Activated B cell treated with CpG ODN at 0.5 μM for 24 hours (primary cell): Measurements from ENCODE around the gene FXR2. TPM values are rescaled to one million over a fixed set of nuclear protein-coding genes. Genes with fewer than 3 reads are reported as not detected.
A peak's percentile ranks its signal among the peaks of the same experiment; 100 is the strongest.

Experiments used
- ATAC-seq: fragments of 200-7000 bp; cut with Tn5 transposase; one replicate; pipeline ENCODE4 v1.10.0; 2021; ENCODE audit warnings: low read depth, mild to moderate bottlenecking, moderate library complexity
- CTCF ChIA-PET: fragments of 350-600 bp; sonication (Branson Sonifier 250); formaldehyde crosslinking; loops from one replicate; lab custom pipeline; 2021; ENCODE audit warnings: antibody characterized with exemption; lab: Charles Lee
- POLR2A ChIA-PET: fragments of 350-600 bp; sonication (Branson Sonifier 250); formaldehyde crosslinking; loops from one replicate; lab custom pipeline; 2021; ENCODE audit warnings: antibody characterized with exemption; lab: Charles Lee
- DNase-seq: peaks from one replicate; pipeline ENCODE4 v3.0.0; 2022
- H3K27ac Mint-ChIP-seq: one replicate; pipeline ENCODE4 v1.8.0; 2020; ENCODE audit warnings: mixed read lengths
- H3K27me3 Mint-ChIP-seq: one replicate; pipeline ENCODE4 v1.8.0; 2021; ENCODE audit warnings: mixed read lengths
- H3K36me3 Mint-ChIP-seq: one replicate; pipeline ENCODE4 v1.8.0; 2021; ENCODE audit warnings: low read depth, mixed read lengths
- H3K4me1 Mint-ChIP-seq: one replicate; pipeline ENCODE4 v1.8.0; 2021; ENCODE audit warnings: mixed read lengths
- H3K4me3 Mint-ChIP-seq: one replicate; pipeline ENCODE4 v1.8.0; 2020; ENCODE audit warnings: mild to moderate bottlenecking, mixed read lengths
- H3K9me3 Mint-ChIP-seq: one replicate; pipeline ENCODE4 v1.8.0; 2020; ENCODE audit warnings: mixed read lengths
- CTCF ChIP-seq: fragments of 200-600 bp; IDR thresholded peaks from one replicate; pipeline ENCODE4 v1.8.0; 2022; ENCODE audit warnings: antibody characterized with exemption, mild to moderate bottlenecking
- intact Hi-C: fragments of 100-400 bp; cut with micrococcal nuclease; formaldehyde crosslinking; loops from one replicate; pipeline ENCODE4 v1.15.1; 2024
- total RNA-seq: library from RNA; stranded (reverse); gene quantifications from 2 replicates; pipeline ENCODE4 v1.2.3, GENCODE V29; 2022

FXR2 gene
- total RNA-seq, 1 donor from 2014 or later, result 32.4 TPM

DNA sequence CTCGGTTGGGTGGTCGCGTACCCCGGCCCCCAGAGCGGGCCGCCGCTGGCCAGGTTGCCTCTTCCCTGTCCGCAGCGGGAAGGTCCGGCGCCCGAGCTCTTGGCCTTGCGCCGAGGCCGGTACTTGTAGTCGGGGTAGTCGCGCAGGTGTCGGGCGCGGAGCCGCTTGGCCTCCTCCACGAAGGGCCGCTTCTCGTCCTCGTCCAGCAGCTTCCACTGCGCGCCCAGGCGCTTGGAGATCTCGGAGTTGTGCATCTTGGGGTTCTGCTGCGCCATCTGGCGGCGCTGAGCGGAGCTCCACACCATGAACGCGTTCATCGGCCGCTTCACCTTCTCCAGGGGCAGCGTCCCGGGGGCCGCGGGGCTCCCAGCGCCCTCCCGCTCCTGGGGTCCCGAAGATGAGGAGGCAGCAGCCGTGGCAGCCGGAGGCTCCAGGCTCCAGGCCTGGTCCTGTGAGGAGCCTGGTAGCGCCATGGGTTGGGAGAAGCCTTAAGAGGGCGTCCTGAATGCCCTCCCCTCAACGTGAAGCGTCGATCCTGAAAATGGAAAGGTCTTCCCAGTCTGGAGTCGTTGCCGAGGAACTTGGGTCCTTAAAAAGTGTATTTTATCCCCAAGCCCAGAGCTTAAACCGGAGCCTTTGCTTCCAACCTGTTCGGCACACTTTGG is 25.4 kb downstream of the FXR2 start:
- peak; percentile 89 for ATAC-seq
- POLR2A ChIA-PET, result interaction anchor here (0.6 to 2.4 kb wide), 16 partner anchors 10 to 544 kb away, joined by 3 to 17 read pairs (median 4); partner anchors contain the start of genes CD68, FXR2, POLR2A and SAT2
- CTCF ChIA-PET, result interaction anchor here (0.6 to 3.3 kb wide), 30 partner anchors 9 to 543 kb away, joined by 3 to 38 read pairs (median 4); partner anchors contain the start of genes CD68, FXR2, NEURL4 and SAT2
- Mint-ChIP-seq H3K4me1 (peaks cover 13% of the 10 kb centered on the region), H3K27me3 (no peaks in the 10 kb centered on the region), H3K9me3 (no peaks in the 10 kb centered on the region), H3K36me3 (peaks cover 56% of the 10 kb centered on the region), H3K27ac (no peak overlapping the region), H3K4me3 (no peak overlapping the region)
- intact Hi-C loops, result loop anchor here (1.0 to 10.0 kb wide), 4 partner anchors 28 to 545 kb away; partner anchors contain the start of genes SENP3 and SLC16A11
- TF ChIP-seq CTCF, result peak; percentile 44
- peak; percentile 66 for DNase-seq

DNA sequence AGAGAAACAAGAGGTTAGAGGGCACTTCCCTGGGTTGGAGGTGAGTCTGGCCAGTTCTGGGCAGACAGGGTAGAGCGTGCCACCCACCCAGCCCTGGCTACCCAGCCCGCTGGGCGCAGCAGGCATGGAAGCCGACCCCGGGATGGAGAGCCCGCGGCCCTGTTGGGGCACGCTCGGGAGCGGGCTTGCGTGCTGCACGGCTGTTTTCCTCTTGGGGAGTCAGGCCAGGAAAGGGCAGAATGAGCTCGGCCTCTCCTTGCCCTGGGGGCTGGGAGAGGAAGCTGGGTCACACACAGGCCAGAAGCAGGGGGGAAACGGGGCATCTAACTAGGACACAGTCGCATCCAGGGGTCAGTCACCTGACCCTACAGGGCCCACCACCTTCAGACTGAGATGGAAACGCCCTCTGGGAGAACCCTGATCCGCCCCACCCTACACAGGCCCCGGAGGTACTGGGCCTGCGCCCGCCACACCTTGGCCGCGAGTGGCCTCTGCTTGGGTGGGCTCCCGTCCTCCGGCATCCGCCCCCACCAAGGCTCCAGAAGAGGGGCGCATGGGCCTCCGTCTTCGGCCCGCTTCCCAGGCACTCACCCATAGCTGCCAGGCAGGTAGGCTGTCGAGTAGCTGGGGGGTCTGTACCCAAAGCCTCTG is 26.0 kb downstream of the FXR2 start:
- no peak for TF ChIP-seq CTCF
- H3K4me3 Mint-ChIP-seq, result no peak overlapping the region
- no peaks in the 10 kb centered on the region for H3K27me3 Mint-ChIP-seq
- intact Hi-C loops, result loop anchor here (1.0 to 10.0 kb wide), 4 partner anchors 27 to 544 kb away; partner anchors contain the start of genes SENP3 and SLC16A11
- ATAC-seq, result no peak
- peaks cover 20% of the 10 kb centered on the region for H3K4me1 Mint-ChIP-seq
- POLR2A ChIA-PET, result interaction anchor here (0.6 to 2.4 kb wide), 16 partner anchors 9 to 543 kb away, joined by 3 to 17 read pairs (median 4); partner anchors contain the start of genes CD68, FXR2, POLR2A and SAT2
- H3K36me3 Mint-ChIP-seq, result peaks cover 55% of the 10 kb centered on the region
- H3K9me3 Mint-ChIP-seq, result no peaks in the 10 kb centered on the region
- CTCF ChIA-PET, result interaction anchor here (1.1 to 3.3 kb wide), 24 partner anchors 9 to 543 kb away, joined by 3 to 38 read pairs (median 6); partner anchors contain the start of genes CD68, FXR2, NEURL4 and SAT2
- no peak overlapping the region for H3K27ac Mint-ChIP-seq
- no peak for DNase-seq

DNA sequence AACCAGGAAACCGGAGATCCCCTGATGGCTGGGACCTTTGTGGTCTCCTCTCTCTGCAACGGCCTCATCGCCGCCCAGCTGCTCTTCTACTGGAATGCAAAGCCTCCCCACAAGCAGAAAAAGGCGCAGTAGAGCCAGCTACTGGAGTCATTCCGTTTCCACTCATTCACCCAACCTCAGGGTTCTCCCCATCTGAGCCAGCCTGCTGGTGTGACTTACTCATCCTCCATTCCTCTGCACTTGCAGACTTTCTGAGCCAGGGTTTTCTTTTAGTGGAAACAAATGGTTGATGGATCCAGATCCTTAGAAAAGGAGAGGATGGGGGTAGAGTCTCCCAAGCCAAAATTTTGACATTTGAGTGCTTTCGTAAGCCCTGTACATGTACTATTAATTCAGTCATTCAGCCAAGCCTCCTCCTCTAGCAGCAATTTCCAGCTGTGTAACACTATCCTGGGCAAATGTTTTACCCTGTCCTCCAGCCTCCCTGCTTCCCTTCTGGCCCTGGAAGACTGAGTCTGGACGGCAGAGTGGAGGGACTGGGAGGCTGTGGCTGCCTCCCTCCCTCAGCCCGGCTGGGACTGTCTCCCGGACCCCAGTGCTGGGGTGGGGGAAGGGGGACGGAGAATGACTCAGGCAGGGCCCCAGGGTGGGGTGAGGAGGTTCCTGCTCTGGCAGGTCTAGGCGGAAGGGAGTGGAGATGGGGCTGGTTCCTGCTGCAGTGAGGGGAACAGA is 27.1 kb downstream of the FXR2 start:
- ATAC-seq (no peak), DNase-seq (no peak)
- peaks cover 49% of the 10 kb centered on the region for H3K36me3 Mint-ChIP-seq
- H3K9me3 Mint-ChIP-seq, result no peaks in the 10 kb centered on the region
- no peaks in the 10 kb centered on the region for H3K27me3 Mint-ChIP-seq
- no peak overlapping the region for H3K4me3 Mint-ChIP-seq
- TF ChIP-seq CTCF, result no peak
- H3K27ac Mint-ChIP-seq, result no peak overlapping the region
- POLR2A ChIA-PET, result interaction anchor here (0.7 to 1.2 kb wide), 3 partner anchors 14 to 103 kb away, joined by 4 to 7 read pairs (median 6); no protein-coding TSS in a partner anchor
- CTCF ChIA-PET, result interaction anchor here (1.2 to 3.4 kb wide), 4 partner anchors 27 to 151 kb away, joined by 3 to 16 read pairs (median 9); partner anchors contain the start of genes FXR2 and TMEM102
- H3K4me1 Mint-ChIP-seq, result peaks cover 26% of the 10 kb centered on the region
- intact Hi-C loops, result loop anchor here (10.0 kb wide), 1 partner anchor 543 kb away; the partner anchor contains the start of gene SLC16A11

GRCh38 chr17:7586673-7587419 is 27.9 kb downstream of the FXR2 start:
- Mint-ChIP-seq H3K27ac (no peak overlapping the region), H3K4me3 (no peak overlapping the region), H3K36me3 (peaks cover 41% of the 10 kb centered on the region), H3K9me3 (no peaks in the 10 kb centered on the region), H3K27me3 (no peaks in the 10 kb centered on the region), H3K4me1 (peaks cover 34% of the 10 kb centered on the region)
- ATAC-seq (no peak), DNase-seq (no peak)
- ChIA-PET CTCF (interaction anchor here (1.2 to 3.4 kb wide), 3 partner anchors 28 to 72 kb away, joined by 3 to 16 read pairs (median 3); partner anchors contain the start of gene FXR2), POLR2A (interaction anchor here (0.7 to 3.9 kb wide), 4 partner anchors 13 to 102 kb away, joined by 4 to 94 read pairs (median 6); partner anchors contain the start of genes TP53 and WRAP53)
- no peak for TF ChIP-seq CTCF
- intact Hi-C loops, result loop anchor here (10.0 kb wide), 1 partner anchor 542 kb away; the partner anchor contains the start of gene SLC16A11
